OCI-LY7 (cell line): ENCODE data around the gene TBX6. TPM values are rescaled to one million over a fixed set of nuclear protein-coding genes. Genes with fewer than 3 reads are reported as not detected.

ENCODE experiments used
- BruUV-seq: library from RNA; stranded (reverse); fragments of 400-500 nt; replicated peaks from 2 replicates; lab custom pipeline; 2021; lab: Mats Ljungman, UMichigan
- CTCF ChIA-PET: fragments of 300-600 bp; sonication (Branson Sonifier 250); formaldehyde crosslinking; loops from one replicate; lab custom pipeline; 2022; ENCODE audit warnings: antibody characterized with exemption; ENCODE audit not compliant: unreplicated experiment; lab: Charles Lee
- POLR2A ChIA-PET: fragments of 300-600 bp; sonication (Branson Sonifier 250); formaldehyde crosslinking; loops from one replicate; lab custom pipeline; 2022; ENCODE audit warnings: antibody characterized with exemption; lab: Charles Lee
- DNase-seq: peaks from one replicate; pipeline ENCODE4 v3.0.0-alpha.2; 2015; ENCODE audit warnings: low spot score
- H2AFZ ChIP-seq: fragments of 200-600 bp; sonication (generic), shearing (Covaris generic); 2 replicates; pipeline ENCODE4 v1.6.1; 2014; ENCODE audit warnings: mild to moderate bottlenecking, antibody characterized with exemption, low read length, moderate library complexity
- H3K27ac ChIP-seq: fragments of 200-600 bp; sonication (generic); 2 replicates; pipeline ENCODE4 v1.5.1; 2014; ENCODE audit warnings: mixed run types, low read depth, mild to moderate bottlenecking, moderate library complexity, low read length, inconsistent platforms; ENCODE audit not compliant: poor library complexity, severe bottlenecking
- H3K36me3 ChIP-seq: fragments of 200-600 bp; sonication (generic); 2 replicates; pipeline ENCODE4 v1.6.1; 2014; ENCODE audit warnings: mild to moderate bottlenecking, antibody characterized with exemption, low read length, moderate library complexity, mixed read lengths; ENCODE audit not compliant: insufficient read depth
- H3K4me1 ChIP-seq: fragments of 200-600 bp; sonication (generic); 2 replicates; pipeline ENCODE4 v1.5.1; 2014; ENCODE audit warnings: mild to moderate bottlenecking, low read length; ENCODE audit not compliant: insufficient read depth, poor library complexity, severe bottlenecking
- H3K4me2 ChIP-seq: fragments of 200-600 bp; sonication (generic); 2 replicates; pipeline ENCODE4 v1.6.1; 2014; ENCODE audit warnings: mild to moderate bottlenecking, low read length
- H3K4me3 ChIP-seq: fragments of 200-600 bp; sonication (generic); 2 replicates; pipeline ENCODE4 v1.5.1; 2014; ENCODE audit warnings: mild to moderate bottlenecking, low read depth, low read length; ENCODE audit not compliant: poor library complexity, severe bottlenecking
- H3K79me2 ChIP-seq: fragments of 200-600 bp; sonication (generic); 2 replicates; pipeline ENCODE4 v1.6.1; 2016; ENCODE audit warnings: low read depth, mild to moderate bottlenecking, low read length, moderate library complexity, mixed read lengths; ENCODE audit not compliant: insufficient read depth
- H3K9me2 ChIP-seq: fragments of 200-600 bp; sonication (generic); 2 replicates; pipeline ENCODE4 v1.6.1; 2016; ENCODE audit warnings: mild to moderate bottlenecking, low read length, mixed read lengths; ENCODE audit not compliant: insufficient read depth
- H3K9me3 ChIP-seq: fragments of 200-600 bp; sonication (generic); 2 replicates; pipeline ENCODE4 v1.6.1; 2014; ENCODE audit warnings: mild to moderate bottlenecking, mixed run types, low read length, mixed read lengths
- H4K20me1 ChIP-seq: fragments of 200-600 bp; sonication (generic); 2 replicates; pipeline ENCODE4 v1.6.1; 2014; ENCODE audit warnings: mild to moderate bottlenecking, antibody characterized with exemption, low read length, moderate library complexity, mixed read lengths; ENCODE audit not compliant: insufficient read depth
- EZH2phosphoT487 ChIP-seq: fragments of 200-600 bp; sonication (generic); IDR thresholded peaks from 2 replicates; pipeline ENCODE4 v1.6.1; 2018; ENCODE audit warnings: low read depth, borderline replicate concordance, mild to moderate bottlenecking, mixed run types, antibody characterized with exemption, low read length, moderate library complexity, mixed read lengths
- intact Hi-C: fragments of 100-400 bp; cut with micrococcal nuclease; formaldehyde crosslinking; loops from one replicate; pipeline ENCODE4 v1.10.0; 2022; ENCODE audit not compliant: unreplicated experiment
- total RNA-seq, 2 experiments: library from RNA; depleted of rRNA in 1 of 2; stranded (reverse); fragments of >200 nt in 1 of 2; shearing (Covaris generic) in 1 of 2; gene quantifications; 2 replicates each; pipeline ENCODE4 v1.2.3, GENCODE V29; 2014 to 2022
- TF ChIP-seq, protein P1 (sequence below): fragments of 200-600 bp; sonication (generic); conservative IDR thresholded peaks from 2 replicates; pipeline ENCODE4 v1.5.1; 2014; ENCODE audit warnings: mild to moderate bottlenecking, antibody characterized with exemption, low read length, moderate library complexity, mixed read lengths

TBX6 gene
- total RNA-seq, 2 experiments from 2014 or later, result 1.4 to 3.7 TPM

DNA sequence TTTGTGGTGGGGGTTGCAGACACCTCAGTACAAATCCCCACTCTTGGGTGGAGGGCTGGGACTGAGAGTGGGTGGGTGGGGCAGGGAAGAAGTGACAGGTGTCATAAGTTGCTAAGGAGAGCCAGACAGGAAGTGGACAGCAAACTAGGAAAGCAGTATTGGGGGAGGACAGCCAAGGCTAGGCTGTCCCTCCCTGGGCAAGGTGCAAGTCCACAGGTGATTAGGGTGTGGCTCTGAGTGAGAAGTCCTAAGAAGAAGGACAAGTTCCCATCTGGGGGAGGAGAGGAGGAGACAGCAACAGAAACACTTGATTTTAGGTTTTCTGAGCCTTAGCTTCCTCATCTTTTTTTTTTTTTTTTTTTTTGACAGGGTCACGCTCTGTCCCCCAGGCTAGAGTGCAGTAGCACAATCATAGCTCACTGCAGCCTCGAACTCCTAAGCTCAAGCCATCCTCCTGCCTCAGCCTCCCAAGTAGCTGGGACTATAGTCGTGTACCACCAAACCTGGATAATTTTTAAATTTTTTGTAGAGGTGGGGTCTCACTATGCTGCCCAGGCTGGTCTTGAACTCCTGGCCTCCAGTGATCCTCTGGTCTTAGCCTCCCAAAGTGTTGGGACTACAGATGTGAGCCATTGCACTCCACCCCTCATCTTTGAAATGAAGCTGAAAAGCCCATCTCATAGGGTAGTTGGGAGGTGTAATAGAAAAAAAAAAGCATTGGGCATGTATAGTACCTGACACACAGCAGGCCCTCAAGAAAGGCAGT is 28.8 kb upstream of the TBX6 start:
- H3K4me1 ChIP-seq, result peaks cover 16% of the 10 kb centered on the region
- POLR2A ChIA-PET, result interaction anchor here (0.7 to 1.0 kb wide), 2 partner anchors 17 to 28 kb away, joined by 3 to 4 read pairs; no protein-coding TSS in a partner anchor
- H3K27ac ChIP-seq, result no peak overlapping the region
- H2AFZ ChIP-seq, result no peak overlapping the region
- no peaks in the 10 kb centered on the region for H3K79me2 ChIP-seq
- no peak for TF ChIP-seq EZH2phosphoT487
- TF ChIP-seq, protein P1, sequence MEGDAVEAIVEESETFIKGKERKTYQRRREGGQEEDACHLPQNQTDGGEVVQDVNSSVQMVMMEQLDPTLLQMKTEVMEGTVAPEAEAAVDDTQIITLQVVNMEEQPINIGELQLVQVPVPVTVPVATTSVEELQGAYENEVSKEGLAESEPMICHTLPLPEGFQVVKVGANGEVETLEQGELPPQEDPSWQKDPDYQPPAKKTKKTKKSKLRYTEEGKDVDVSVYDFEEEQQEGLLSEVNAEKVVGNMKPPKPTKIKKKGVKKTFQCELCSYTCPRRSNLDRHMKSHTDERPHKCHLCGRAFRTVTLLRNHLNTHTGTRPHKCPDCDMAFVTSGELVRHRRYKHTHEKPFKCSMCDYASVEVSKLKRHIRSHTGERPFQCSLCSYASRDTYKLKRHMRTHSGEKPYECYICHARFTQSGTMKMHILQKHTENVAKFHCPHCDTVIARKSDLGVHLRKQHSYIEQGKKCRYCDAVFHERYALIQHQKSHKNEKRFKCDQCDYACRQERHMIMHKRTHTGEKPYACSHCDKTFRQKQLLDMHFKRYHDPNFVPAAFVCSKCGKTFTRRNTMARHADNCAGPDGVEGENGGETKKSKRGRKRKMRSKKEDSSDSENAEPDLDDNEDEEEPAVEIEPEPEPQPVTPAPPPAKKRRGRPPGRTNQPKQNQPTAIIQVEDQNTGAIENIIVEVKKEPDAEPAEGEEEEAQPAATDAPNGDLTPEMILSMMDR, result no peak
- no peak overlapping the region for H3K4me3 ChIP-seq
- BruUV-seq, result no TSS peak
- H3K9me3 ChIP-seq, result no peaks in the 10 kb centered on the region
- CTCF ChIA-PET, result no interaction called here
- H4K20me1 ChIP-seq, result no peaks in the 10 kb centered on the region
- H3K4me2 ChIP-seq, result no peak overlapping the region
- intact Hi-C loops, result no loop called here
- H3K36me3 ChIP-seq, result no peaks in the 10 kb centered on the region
- no peak for DNase-seq
- H3K9me2 ChIP-seq, result no peaks in the 10 kb centered on the region

- no peak for DNase-seq
- Histone ChIP-seq H3K36me3 (no peaks in the 10 kb centered on the region), H3K9me3 (no peaks in the 10 kb centered on the region), H4K20me1 (no peaks in the 10 kb centered on the region), H2AFZ (no peak overlapping the region), H3K9me2 (no peaks in the 10 kb centered on the region), H3K79me2 (no peaks in the 10 kb centered on the region), H3K4me3 (no peak overlapping the region), H3K27ac (no peak overlapping the region), H3K4me1 (peaks cover 27% of the 10 kb centered on the region), H3K4me2 (no peak overlapping the region)
- BruUV-seq, result no TSS peak
- intact Hi-C loops, result no loop called here
- ChIA-PET POLR2A (interaction anchor here (1.0 kb wide), 1 partner anchor 16 kb away, joined by 3 read pairs; no protein-coding TSS in a partner anchor), CTCF (interaction anchor here (0.6 kb wide), 1 partner anchor 479 kb away, joined by 3 read pairs; no protein-coding TSS in a partner anchor)
- no peak for TF ChIP-seq EZH2phosphoT487
- TF ChIP-seq, protein P1, result no peak
These were observed 27.7 kb upstream of the TBX6 start for GRCh38 chr16:30119428-30119827.

DNA sequence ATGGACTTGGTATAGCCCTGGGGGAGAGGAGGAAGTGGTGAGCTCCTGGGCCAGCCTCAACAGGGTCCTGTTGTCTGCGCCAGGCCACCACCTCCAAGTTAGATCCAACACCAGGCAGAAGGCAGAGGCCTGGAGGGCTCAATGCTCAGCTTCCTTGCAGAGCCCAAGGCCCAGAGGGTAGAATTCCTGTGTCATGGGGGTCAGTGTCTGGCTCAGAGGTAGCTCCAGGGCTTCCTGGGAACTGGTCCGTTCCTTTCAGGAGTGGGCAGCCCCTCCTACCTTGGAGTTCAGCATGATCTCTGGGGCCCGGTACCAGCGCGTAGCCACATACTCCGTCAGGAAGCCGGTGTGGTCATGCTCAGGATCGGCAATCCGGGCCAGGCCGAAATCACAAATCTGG is 26.0 kb upstream of the TBX6 start:
- no peak for TF ChIP-seq EZH2phosphoT487
- TF ChIP-seq, protein P1, result no peak
- no TSS peak for BruUV-seq
- H2AFZ ChIP-seq, result no peak overlapping the region
- H3K36me3 ChIP-seq, result no peaks in the 10 kb centered on the region
- no peaks in the 10 kb centered on the region for H4K20me1 ChIP-seq
- ChIA-PET POLR2A (no interaction called here), CTCF (no interaction called here)
- intact Hi-C loops, result no loop called here
- H3K4me3 ChIP-seq, result no peak overlapping the region
- H3K27ac ChIP-seq, result no peak overlapping the region
- H3K79me2 ChIP-seq, result no peaks in the 10 kb centered on the region
- no peaks in the 10 kb centered on the region for H3K9me2 ChIP-seq
- H3K4me1 ChIP-seq, result peaks cover 24% of the 10 kb centered on the region
- H3K4me2 ChIP-seq, result no peak overlapping the region
- DNase-seq, result no peak
- H3K9me3 ChIP-seq, result no peaks in the 10 kb centered on the region
